WTC11 (cell line): ENCODE results near the gene ATP5MC3. TPM values are rescaled to one million over a fixed set of nuclear protein-coding genes. Genes with fewer than 3 reads are reported as not detected.

Experiments
- ATAC-seq: fragments of 200-7000 bp; cut with Tn5 transposase; 2 replicates; pipeline ENCODE4 v1.10.0; 2021; ENCODE audit warnings: mild to moderate bottlenecking, moderate library complexity
- CTCF ChIA-PET: fragments of 300-600 bp; sonication (Branson Sonifier 250); formaldehyde crosslinking; loops from one replicate; lab custom pipeline; 2021; ENCODE audit warnings: antibody characterized with exemption; lab: Charles Lee
- POLR2A ChIA-PET: fragments of 350-600 bp; sonication (Branson Sonifier 250); formaldehyde crosslinking; loops from one replicate; lab custom pipeline; 2021; ENCODE audit warnings: antibody characterized with exemption; lab: Charles Lee
- DNase-seq: peaks from one replicate; pipeline ENCODE4 v3.0.0; 2021; ENCODE audit warnings: low spot score
- H3K27ac Mint-ChIP-seq: 2 replicates; pipeline ENCODE4 v1.8.0; 2021; ENCODE audit warnings: mixed read lengths
- H3K27me3 Mint-ChIP-seq: 2 replicates; pipeline ENCODE4 v1.8.0; 2021; ENCODE audit warnings: low read depth, mild to moderate bottlenecking, moderate library complexity, mixed read lengths
- H3K36me3 Mint-ChIP-seq: 2 replicates; pipeline ENCODE4 v1.8.0; 2021; ENCODE audit warnings: mixed read lengths
- H3K4me1 Mint-ChIP-seq: 2 replicates; pipeline ENCODE4 v1.8.0; 2022; ENCODE audit warnings: mixed read lengths
- H3K4me3 Mint-ChIP-seq: 2 replicates; pipeline ENCODE4 v1.8.0; 2021; ENCODE audit warnings: mild to moderate bottlenecking, moderate library complexity, mixed read lengths
- H3K9me3 Mint-ChIP-seq: 2 replicates; pipeline ENCODE4 v1.8.0; 2021; ENCODE audit warnings: mixed read lengths
- AFF4 ChIP-seq: sonication (generic); formaldehyde crosslinking; IDR thresholded peaks from 2 replicates; pipeline ENCODE4 v1.8.1; 2023; ENCODE audit warnings: mild to moderate bottlenecking, missing genetic modification reagents, borderline replicate concordance
- CTCF ChIP-seq: fragments of 200-600 bp; IDR thresholded peaks from 2 replicates; pipeline ENCODE4 v1.8.0; 2022; ENCODE audit warnings: antibody characterized with exemption
- GABPB1 ChIP-seq: sonication (generic); formaldehyde crosslinking; IDR thresholded peaks from 2 replicates; pipeline ENCODE4 v1.8.1; 2023; ENCODE audit warnings: mild to moderate bottlenecking, missing genetic modification reagents
- MLX ChIP-seq: sonication (generic); formaldehyde crosslinking; IDR thresholded peaks from 2 replicates; pipeline ENCODE4 v1.8.1; 2023; ENCODE audit warnings: mild to moderate bottlenecking, missing genetic modification reagents, moderate library complexity
- NR2C2 ChIP-seq: sonication (generic); formaldehyde crosslinking; IDR thresholded peaks from 2 replicates; pipeline ENCODE4 v1.8.0; 2022; ENCODE audit warnings: mild to moderate bottlenecking, missing genetic modification reagents
- TEAD4 ChIP-seq: sonication (generic); formaldehyde crosslinking; IDR thresholded peaks from 2 replicates; pipeline ENCODE4 v1.8.0; 2022; ENCODE audit warnings: mild to moderate bottlenecking, missing genetic modification reagents
- ZNF263 ChIP-seq: sonication (generic); formaldehyde crosslinking; IDR thresholded peaks from 2 replicates; pipeline ENCODE4 v1.8.1; 2022; ENCODE audit warnings: low read depth, mild to moderate bottlenecking, moderate library complexity, missing genetic modification reagents
- total RNA-seq: library from RNA; stranded (reverse); gene quantifications from 3 replicates; pipeline ENCODE4 v1.2.3, GENCODE V29; 2021
- TF ChIP-seq, protein P1 (sequence below): sonication (generic); formaldehyde crosslinking; IDR thresholded peaks from 2 replicates; pipeline ENCODE4 v1.8.1; 2022; ENCODE audit warnings: low read depth, missing genetic modification reagents, borderline replicate concordance
- TF ChIP-seq, protein P2 (sequence below): sonication (generic); formaldehyde crosslinking; IDR thresholded peaks from 2 replicates; pipeline ENCODE4 v1.8.0; 2023; ENCODE audit warnings: missing genetic modification reagents, mild to moderate bottlenecking, borderline replicate concordance
- TF ChIP-seq, protein P3 (sequence below): fragments of 250-450 bp; sonication (Bioruptor Pico); IDR thresholded peaks from 2 replicates; pipeline ENCODE4 v1.9.0; 2021; ENCODE audit warnings: mild to moderate bottlenecking
- TF ChIP-seq, protein P4 (sequence below): sonication (generic); formaldehyde crosslinking; IDR thresholded peaks from 2 replicates; pipeline ENCODE4 v1.8.1; 2023; ENCODE audit warnings: mild to moderate bottlenecking, missing genetic modification reagents

ATP5MC3 gene
- total RNA-seq, 1 experiment from 2014 or later = 370 TPM

GRCh38 chr2:175195012-175195411 lies 13.5 kb upstream of the ATP5MC3 start:
- TF ChIP-seq, protein P1, sequence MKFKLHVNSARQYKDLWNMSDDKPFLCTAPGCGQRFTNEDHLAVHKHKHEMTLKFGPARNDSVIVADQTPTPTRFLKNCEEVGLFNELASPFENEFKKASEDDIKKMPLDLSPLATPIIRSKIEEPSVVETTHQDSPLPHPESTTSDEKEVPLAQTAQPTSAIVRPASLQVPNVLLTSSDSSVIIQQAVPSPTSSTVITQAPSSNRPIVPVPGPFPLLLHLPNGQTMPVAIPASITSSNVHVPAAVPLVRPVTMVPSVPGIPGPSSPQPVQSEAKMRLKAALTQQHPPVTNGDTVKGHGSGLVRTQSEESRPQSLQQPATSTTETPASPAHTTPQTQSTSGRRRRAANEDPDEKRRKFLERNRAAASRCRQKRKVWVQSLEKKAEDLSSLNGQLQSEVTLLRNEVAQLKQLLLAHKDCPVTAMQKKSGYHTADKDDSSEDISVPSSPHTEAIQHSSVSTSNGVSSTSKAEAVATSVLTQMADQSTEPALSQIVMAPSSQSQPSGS (CRISPR knock-in tag) = no peak
- TF ChIP-seq NR2C2 (CRISPR knock-in tag) (no peak), GABPB1 (CRISPR knock-in tag) (no peak), TEAD4 (CRISPR knock-in tag) (no peak)
- TF ChIP-seq, protein P2, sequence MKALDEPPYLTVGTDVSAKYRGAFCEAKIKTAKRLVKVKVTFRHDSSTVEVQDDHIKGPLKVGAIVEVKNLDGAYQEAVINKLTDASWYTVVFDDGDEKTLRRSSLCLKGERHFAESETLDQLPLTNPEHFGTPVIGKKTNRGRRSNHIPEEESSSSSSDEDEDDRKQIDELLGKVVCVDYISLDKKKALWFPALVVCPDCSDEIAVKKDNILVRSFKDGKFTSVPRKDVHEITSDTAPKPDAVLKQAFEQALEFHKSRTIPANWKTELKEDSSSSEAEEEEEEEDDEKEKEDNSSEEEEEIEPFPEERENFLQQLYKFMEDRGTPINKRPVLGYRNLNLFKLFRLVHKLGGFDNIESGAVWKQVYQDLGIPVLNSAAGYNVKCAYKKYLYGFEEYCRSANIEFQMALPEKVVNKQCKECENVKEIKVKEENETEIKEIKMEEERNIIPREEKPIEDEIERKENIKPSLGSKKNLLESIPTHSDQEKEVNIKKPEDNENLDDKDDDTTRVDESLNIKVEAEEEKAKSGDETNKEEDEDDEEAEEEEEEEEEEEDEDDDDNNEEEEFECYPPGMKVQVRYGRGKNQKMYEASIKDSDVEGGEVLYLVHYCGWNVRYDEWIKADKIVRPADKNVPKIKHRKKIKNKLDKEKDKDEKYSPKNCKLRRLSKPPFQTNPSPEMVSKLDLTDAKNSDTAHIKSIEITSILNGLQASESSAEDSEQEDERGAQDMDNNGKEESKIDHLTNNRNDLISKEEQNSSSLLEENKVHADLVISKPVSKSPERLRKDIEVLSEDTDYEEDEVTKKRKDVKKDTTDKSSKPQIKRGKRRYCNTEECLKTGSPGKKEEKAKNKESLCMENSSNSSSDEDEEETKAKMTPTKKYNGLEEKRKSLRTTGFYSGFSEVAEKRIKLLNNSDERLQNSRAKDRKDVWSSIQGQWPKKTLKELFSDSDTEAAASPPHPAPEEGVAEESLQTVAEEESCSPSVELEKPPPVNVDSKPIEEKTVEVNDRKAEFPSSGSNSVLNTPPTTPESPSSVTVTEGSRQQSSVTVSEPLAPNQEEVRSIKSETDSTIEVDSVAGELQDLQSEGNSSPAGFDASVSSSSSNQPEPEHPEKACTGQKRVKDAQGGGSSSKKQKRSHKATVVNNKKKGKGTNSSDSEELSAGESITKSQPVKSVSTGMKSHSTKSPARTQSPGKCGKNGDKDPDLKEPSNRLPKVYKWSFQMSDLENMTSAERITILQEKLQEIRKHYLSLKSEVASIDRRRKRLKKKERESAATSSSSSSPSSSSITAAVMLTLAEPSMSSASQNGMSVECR (CRISPR knock-in tag) = no peak
- TF ChIP-seq, protein P3, sequence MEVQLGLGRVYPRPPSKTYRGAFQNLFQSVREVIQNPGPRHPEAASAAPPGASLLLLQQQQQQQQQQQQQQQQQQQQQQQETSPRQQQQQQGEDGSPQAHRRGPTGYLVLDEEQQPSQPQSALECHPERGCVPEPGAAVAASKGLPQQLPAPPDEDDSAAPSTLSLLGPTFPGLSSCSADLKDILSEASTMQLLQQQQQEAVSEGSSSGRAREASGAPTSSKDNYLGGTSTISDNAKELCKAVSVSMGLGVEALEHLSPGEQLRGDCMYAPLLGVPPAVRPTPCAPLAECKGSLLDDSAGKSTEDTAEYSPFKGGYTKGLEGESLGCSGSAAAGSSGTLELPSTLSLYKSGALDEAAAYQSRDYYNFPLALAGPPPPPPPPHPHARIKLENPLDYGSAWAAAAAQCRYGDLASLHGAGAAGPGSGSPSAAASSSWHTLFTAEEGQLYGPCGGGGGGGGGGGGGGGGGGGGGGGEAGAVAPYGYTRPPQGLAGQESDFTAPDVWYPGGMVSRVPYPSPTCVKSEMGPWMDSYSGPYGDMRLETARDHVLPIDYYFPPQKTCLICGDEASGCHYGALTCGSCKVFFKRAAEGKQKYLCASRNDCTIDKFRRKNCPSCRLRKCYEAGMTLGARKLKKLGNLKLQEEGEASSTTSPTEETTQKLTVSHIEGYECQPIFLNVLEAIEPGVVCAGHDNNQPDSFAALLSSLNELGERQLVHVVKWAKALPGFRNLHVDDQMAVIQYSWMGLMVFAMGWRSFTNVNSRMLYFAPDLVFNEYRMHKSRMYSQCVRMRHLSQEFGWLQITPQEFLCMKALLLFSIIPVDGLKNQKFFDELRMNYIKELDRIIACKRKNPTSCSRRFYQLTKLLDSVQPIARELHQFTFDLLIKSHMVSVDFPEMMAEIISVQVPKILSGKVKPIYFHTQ (CRISPR knock-in tag) = no peak
- CTCF ChIA-PET = no interaction called here
- ATAC-seq = no peak
- H3K9me3 Mint-ChIP-seq = peaks cover 27% of the 10 kb centered on the region
- H3K27ac Mint-ChIP-seq = no peak overlapping the region
- peaks cover 2% of the 10 kb centered on the region; the same call in 1 of the 2 replicates for H3K36me3 Mint-ChIP-seq
- H3K27me3 Mint-ChIP-seq = peaks cover 11% of the 10 kb centered on the region; the same call in 1 of the 2 replicates
- H3K4me1 Mint-ChIP-seq = no peaks in the 10 kb centered on the region
- POLR2A ChIA-PET = no interaction called here
- no peak overlapping the region for H3K4me3 Mint-ChIP-seq
- DNase-seq = no peak

DNA sequence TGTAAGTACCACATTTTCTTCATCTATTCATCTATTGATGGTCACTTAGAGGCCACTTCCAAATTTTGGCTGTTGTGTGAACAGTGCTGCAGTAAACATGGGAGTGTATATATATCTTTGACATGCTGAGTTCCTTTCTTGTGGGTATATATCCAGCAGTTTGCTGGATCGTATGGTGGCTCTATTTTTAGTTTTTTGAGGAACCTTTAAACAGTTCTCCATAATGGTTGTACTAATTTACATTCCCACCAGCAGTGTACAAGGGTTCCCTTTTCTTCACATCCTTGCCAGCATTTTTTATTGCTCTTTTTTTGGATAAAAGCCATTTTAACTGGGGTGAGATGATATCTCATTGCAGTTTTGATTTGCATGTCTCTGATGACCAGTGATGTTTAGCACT lies 7.3 kb upstream of the ATP5MC3 start:
- Mint-ChIP-seq H3K27ac (no peak overlapping the region), H3K27me3 (peaks cover 11% of the 10 kb centered on the region; the same call in 1 of the 2 replicates), H3K4me3 (no peak overlapping the region), H3K4me1 (0 out of 2 replicates have a peak, but pooled peaks cover 6% of the 10 kb centered on the region), H3K9me3 (peaks cover 14% of the 10 kb centered on the region), H3K36me3 (peaks cover 2% of the 10 kb centered on the region; the same call in 1 of the 2 replicates)
- no peak for ATAC-seq
- POLR2A ChIA-PET = no interaction called here
- DNase-seq = no peak
- CTCF ChIA-PET = no interaction called here
- TF ChIP-seq CTCF = no peak
- TF ChIP-seq ZNF263 (CRISPR knock-in tag) = no peak
- TF ChIP-seq MLX (CRISPR knock-in tag) = no peak
- TF ChIP-seq, protein P2 (CRISPR knock-in tag) = no peak
- TF ChIP-seq AFF4 (CRISPR knock-in tag) = no peak
- TF ChIP-seq, protein P4, sequence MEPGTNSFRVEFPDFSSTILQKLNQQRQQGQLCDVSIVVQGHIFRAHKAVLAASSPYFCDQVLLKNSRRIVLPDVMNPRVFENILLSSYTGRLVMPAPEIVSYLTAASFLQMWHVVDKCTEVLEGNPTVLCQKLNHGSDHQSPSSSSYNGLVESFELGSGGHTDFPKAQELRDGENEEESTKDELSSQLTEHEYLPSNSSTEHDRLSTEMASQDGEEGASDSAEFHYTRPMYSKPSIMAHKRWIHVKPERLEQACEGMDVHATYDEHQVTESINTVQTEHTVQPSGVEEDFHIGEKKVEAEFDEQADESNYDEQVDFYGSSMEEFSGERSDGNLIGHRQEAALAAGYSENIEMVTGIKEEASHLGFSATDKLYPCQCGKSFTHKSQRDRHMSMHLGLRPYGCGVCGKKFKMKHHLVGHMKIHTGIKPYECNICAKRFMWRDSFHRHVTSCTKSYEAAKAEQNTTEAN (CRISPR knock-in tag) = no peak
